GM19467 (cell line): Measurements from ENCODE around the gene CXCL8.

Source experiments
- ATAC-seq: cut with Tn5 transposase; IDR thresholded peaks from one replicate; pipeline ENCODE4 v1.9.1; 2021; ENCODE audit warnings: mild to moderate bottlenecking, moderate library complexity; ENCODE audit not compliant: unreplicated experiment

The CXCL8 gene

GRCh38 chr4:73718375-73719373, 21.7 kb upstream of the CXCL8 start:
- ATAC-seq, result peak; percentile 83

GRCh38 chr4:73721435-73721834, 18.9 kb upstream of the CXCL8 start:
- no peak for ATAC-seq

GRCh38 chr4:73721909-73722308, 18.5 kb upstream of the CXCL8 start:
- no peak for ATAC-seq

- no peak for ATAC-seq
Observed at GRCh38 chr4:73723023-73723422, 17.3 kb upstream of the CXCL8 start.

- no peak for ATAC-seq
Observed at GRCh38 chr4:73723928-73724327, 16.4 kb upstream of the CXCL8 start.

GRCh38 chr4:73725510-73725909, 14.9 kb upstream of the CXCL8 start:
- ATAC-seq, result no peak

- ATAC-seq, result no peak
Observed at GRCh38 chr4:73725985-73726384, 14.4 kb upstream of the CXCL8 start.

GRCh38 chr4:73727685-73728084, 12.7 kb upstream of the CXCL8 start:
- no peak for ATAC-seq

GRCh38 chr4:73728091-73728741, 12.2 kb upstream of the CXCL8 start:
- ATAC-seq, result no peak

- ATAC-seq, result peak; percentile 72
Observed at GRCh38 chr4:73729534-73730165, 10.7 kb upstream of the CXCL8 start.

- ATAC-seq, result no peak
Observed at GRCh38 chr4:73730292-73730691, 10.1 kb upstream of the CXCL8 start.

- no peak for ATAC-seq
Observed at GRCh38 chr4:73730867-73731266, 9.5 kb upstream of the CXCL8 start.

GRCh38 chr4:73731968-73732610, 8.3 kb upstream of the CXCL8 start:
- no peak for ATAC-seq

- no peak for ATAC-seq
Observed at GRCh38 chr4:73732759-73733431, 7.5 kb upstream of the CXCL8 start.

- no peak for ATAC-seq
Observed at GRCh38 chr4:73734530-73735001, 5.8 kb upstream of the CXCL8 start.

GRCh38 chr4:73735231-73735630, 5.1 kb upstream of the CXCL8 start:
- peak; percentile 75 for ATAC-seq

GRCh38 chr4:73741031-73741749, 821 bp downstream of the CXCL8 start:
- no peak for ATAC-seq

- ATAC-seq, result no peak
Observed at GRCh38 chr4:73741750-73742489, 1.6 kb downstream of the CXCL8 start.
